Measurements from ENCODE around the gene CPXM2. TPM values are rescaled to one million over a fixed set of nuclear protein-coding genes. Genes with fewer than 3 reads are reported as not detected.

The CPXM2 gene
- total RNA-seq, 1 donor from 2014 or later = 0.33 TPM

- Mint-ChIP-seq H3K4me1 (ENCODE audit: unreplicated experiment) (no peaks in the 10 kb centered on the region), H3K27ac (ENCODE audit: unreplicated experiment) (no peak overlapping the region), H3K9me3 (ENCODE audit: unreplicated experiment) (no peaks in the 10 kb centered on the region), H3K36me3 (ENCODE audit: low read depth, unreplicated experiment) (no peaks in the 10 kb centered on the region), H3K4me3 (ENCODE audit: unreplicated experiment) (no peak overlapping the region), H3K27me3 (ENCODE audit: unreplicated experiment) (peaks cover 4% of the 10 kb centered on the region)
- DNase-seq (ENCODE audit: low spot score) = no peak
- TF ChIP-seq CTCF (IDR thresholded peaks at IDR 0.05; ENCODE audit: unreplicated experiment) = no peak
Measured at GRCh38 chr10:123766761-123767160, 124.8 kb downstream of the CPXM2 start.

- DNase-seq (ENCODE audit: low spot score) = no peak
- Mint-ChIP-seq H3K4me1 (ENCODE audit: unreplicated experiment) (no peaks in the 10 kb centered on the region), H3K9me3 (ENCODE audit: unreplicated experiment) (no peaks in the 10 kb centered on the region), H3K27ac (ENCODE audit: unreplicated experiment) (no peak overlapping the region), H3K4me3 (ENCODE audit: unreplicated experiment) (no peak overlapping the region), H3K27me3 (ENCODE audit: unreplicated experiment) (peaks cover 4% of the 10 kb centered on the region), H3K36me3 (ENCODE audit: low read depth, unreplicated experiment) (no peaks in the 10 kb centered on the region)
- TF ChIP-seq CTCF (IDR thresholded peaks at IDR 0.05; ENCODE audit: unreplicated experiment) = no peak
Measured at GRCh38 chr10:123766012-123766411, 125.6 kb downstream of the CPXM2 start.

GRCh38 chr10:123761666-123762230, 129.9 kb downstream of the CPXM2 start:
- H3K36me3 Mint-ChIP-seq (ENCODE audit: low read depth, unreplicated experiment) = no peaks in the 10 kb centered on the region
- H3K4me3 Mint-ChIP-seq (ENCODE audit: unreplicated experiment) = no peak overlapping the region
- H3K4me1 Mint-ChIP-seq (ENCODE audit: unreplicated experiment) = no peaks in the 10 kb centered on the region
- no peaks in the 10 kb centered on the region for H3K27me3 Mint-ChIP-seq (ENCODE audit: unreplicated experiment)
- no peak for DNase-seq (ENCODE audit: low spot score)
- no peak for TF ChIP-seq CTCF (IDR thresholded peaks at IDR 0.05; ENCODE audit: unreplicated experiment)
- H3K9me3 Mint-ChIP-seq (ENCODE audit: unreplicated experiment) = no peaks in the 10 kb centered on the region
- no peak overlapping the region for H3K27ac Mint-ChIP-seq (ENCODE audit: unreplicated experiment)

GRCh38 chr10:123761038-123761428, 130.6 kb downstream of the CPXM2 start:
- no peak for DNase-seq (ENCODE audit: low spot score)
- H3K4me1 Mint-ChIP-seq (ENCODE audit: unreplicated experiment) = no peaks in the 10 kb centered on the region
- no peak for TF ChIP-seq CTCF (IDR thresholded peaks at IDR 0.05; ENCODE audit: unreplicated experiment)
- H3K4me3 Mint-ChIP-seq (ENCODE audit: unreplicated experiment) = no peak overlapping the region
- no peak overlapping the region for H3K27ac Mint-ChIP-seq (ENCODE audit: unreplicated experiment)
- no peaks in the 10 kb centered on the region for H3K9me3 Mint-ChIP-seq (ENCODE audit: unreplicated experiment)
- no peaks in the 10 kb centered on the region for H3K36me3 Mint-ChIP-seq (ENCODE audit: low read depth, unreplicated experiment)
- H3K27me3 Mint-ChIP-seq (ENCODE audit: unreplicated experiment) = no peaks in the 10 kb centered on the region

GRCh38 chr10:123760356-123761037, 131.1 kb downstream of the CPXM2 start:
- H3K27me3 Mint-ChIP-seq (ENCODE audit: unreplicated experiment) = no peaks in the 10 kb centered on the region
- no peak for DNase-seq (ENCODE audit: low spot score)
- H3K36me3 Mint-ChIP-seq (ENCODE audit: low read depth, unreplicated experiment) = no peaks in the 10 kb centered on the region
- no peaks in the 10 kb centered on the region for H3K9me3 Mint-ChIP-seq (ENCODE audit: unreplicated experiment)
- H3K4me3 Mint-ChIP-seq (ENCODE audit: unreplicated experiment) = no peak overlapping the region
- H3K4me1 Mint-ChIP-seq (ENCODE audit: unreplicated experiment) = no peaks in the 10 kb centered on the region
- no peak overlapping the region for H3K27ac Mint-ChIP-seq (ENCODE audit: unreplicated experiment)
- no peak for TF ChIP-seq CTCF (IDR thresholded peaks at IDR 0.05; ENCODE audit: unreplicated experiment)
